Ovary (tissue), 9 donors: Measurements from ENCODE around the gene RASIP1. TPM values are rescaled to one million over a fixed set of nuclear protein-coding genes. Genes with fewer than 3 reads are reported as not detected.

Experiments used
- DNase-seq, 5 donors: peaks; one replicate each; pipeline ENCODE4 v3.0.0-alpha.2; 2019 to 2020
- H3K27ac ChIP-seq, 2 donors: fragments of 200-600 bp; one replicate each; pipeline versions ENCODE4 v1.5.1 to v1.8.0; 2019 to 2022
- H3K27me3 ChIP-seq: fragments of 200-600 bp; one replicate; pipeline ENCODE4 v1.8.0; 2022
- H3K36me3 ChIP-seq: fragments of 200-600 bp; sonication (generic); one replicate; pipeline ENCODE4 v1.5.1; 2019
- H3K4me1 ChIP-seq: one replicate; pipeline ENCODE4 v1.8.1; 2013; ENCODE audit warnings: mild to moderate bottlenecking, moderate library complexity; ENCODE audit not compliant: insufficient read depth
- H3K4me3 ChIP-seq: fragments of 200-600 bp; sonication (generic); one replicate; pipeline ENCODE4 v1.5.1; 2017
- H3K9me3 ChIP-seq, 2 donors: fragments of 200-600 bp in 1 of 2; sonication (generic) in 1 of 2; one replicate each; pipeline versions ENCODE4 v1.5.1 to v1.8.1; 2013 to 2019; ENCODE audit warnings: mild to moderate bottlenecking in 1 of 2, moderate library complexity in 1 of 2
- EP300 ChIP-seq: sonication (generic); formaldehyde crosslinking; IDR thresholded peaks from one replicate; pipeline ENCODE4 v1.6.1; 2017; ENCODE audit warnings: antibody characterized with exemption
- POLR2A ChIP-seq: fragments of 450-650 bp; IDR thresholded peaks from one replicate; pipeline ENCODE4 v1.6.1; 2017; ENCODE audit warnings: antibody characterized with exemption, mild to moderate bottlenecking, moderate library complexity
- WGBS, 3 donors: extraction: QIAGEN DNeasy Blood & Tissue Kit in 1 of 3; methylation state at CpG; one replicate each; pipeline versions ENCODE4 v1.1.5 to v1.1.7; 2013 to 2017; 5-methylcytosine and 5-hydroxymethylcytosine counted together
- intact Hi-C, 4 donors: fragments of 100-400 bp; cut with DNase I; formaldehyde crosslinking; loops; one replicate each; pipeline versions ENCODE4 v1.11.0 to v1.15.1; 2022 to 2023
- polyA plus RNA-seq, 2 donors: library from polyadenylated mRNA; stranded (reverse); fragments of 200-250 nt in 1 of 2; fragments of 350-450 nt in 1 of 2; fragmentation: Illumina TruSeq in 1 of 2; extraction: RNeasy Lipid Tissue Mini Kit (QIAGEN cat#74804) in 1 of 2; gene quantifications; one replicate each; pipeline ENCODE4 v1.2.3, GENCODE V29; 2013 to 2014
- total RNA-seq, 7 donors: library from RNA; depleted of rRNA in 2 of 7; stranded (reverse); fragments of >200 nt in 2 of 7; fragmentation: NEBNext Ultra II Directional in 3 of 7; extraction: Animal tissue kit (Norgen Biotek cat#: 25700) in 3 of 7; gene quantifications; one replicate each; pipeline versions ENCODE4 v1.1.0 to v1.2.4, GENCODE V29; 2016 to 2023
- TF ChIP-seq, protein P1 (sequence below), 3 donors: fragments of 450-650 bp in 2 of 3; fragments of 200-600 bp in 1 of 3; IDR thresholded peaks; one replicate each; pipeline versions ENCODE4 v1.5.1 to v1.8.0; 2016 to 2022; ENCODE audit warnings: antibody characterized with exemption in 3 of 3, mild to moderate bottlenecking in 1 of 3
- donor health status: DM: no; HTN: no; CAD: no; lungs with moderate emphysema.
- donor health status: DM: no; HTN: no; CAD: no.
- donor health status: Bipolar disorder and iron deficiency.
- donor health status: DM: yes; HTN: yes; CAD: no.
- donor health status: DM: no; HTN: no; CAD: no.
- donor health status: DM: yes; HTN: yes; CAD: no.

Gene RASIP1
- total and polyA plus RNA-seq, 9 donors: 4.1 to 25.9 (median 14.2) TPM

DNA sequence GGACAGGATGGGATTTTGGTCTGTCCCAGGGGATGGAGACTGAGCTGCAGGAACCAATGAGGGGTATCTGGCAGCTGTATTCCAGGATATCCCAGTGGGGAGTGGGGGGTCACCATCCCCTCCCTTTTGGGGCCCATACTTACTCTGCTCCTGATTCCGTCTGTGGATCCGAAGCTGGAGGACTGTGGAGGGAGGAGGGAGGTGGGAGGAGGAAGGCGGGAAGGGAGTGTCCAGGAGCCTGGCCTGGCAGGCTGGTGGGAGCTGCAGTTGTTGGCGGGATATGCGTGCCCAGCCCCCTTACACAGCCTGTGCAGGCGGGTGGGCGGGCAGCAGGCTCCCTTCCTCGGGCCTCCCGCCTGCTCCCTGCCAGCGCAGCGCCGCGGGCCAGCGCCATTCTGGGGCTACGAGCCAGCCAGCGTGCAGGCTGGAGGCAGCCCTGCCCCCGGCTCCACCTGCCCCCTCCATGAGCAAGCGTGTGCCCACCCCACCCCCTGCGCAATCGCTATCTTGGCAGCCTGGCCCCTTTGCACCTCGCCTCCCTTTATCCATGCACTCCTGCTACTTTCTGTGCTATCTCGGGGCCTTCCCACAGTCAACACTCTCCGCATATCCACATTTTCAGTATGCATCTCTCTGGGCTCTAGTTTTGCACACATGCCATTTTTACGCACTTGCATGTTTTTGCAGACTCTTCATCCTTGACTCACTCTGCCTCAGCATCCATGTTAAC, 23.7 kb downstream of the RASIP1 start:
- intact Hi-C loops: loop anchor here in 1 of 4 donors (10.0 kb wide), 1 partner anchor 72 kb away; the partner anchor contains the start of gene CA11
- DNase-seq: peak; percentile 69 to 87 (median 85)
- H3K27ac ChIP-seq: peak overlapping the region; percentile 3 to 79

GRCh38 chr19:48715681-48716171, 24.7 kb downstream of the RASIP1 start:
- Histone ChIP-seq H3K4me3 (peak overlapping the region; percentile 35), H3K4me1 (peaks cover 38% of the 10 kb centered on the region), H3K27ac (peak overlapping the region; percentile 26 to 79), H3K36me3 (no peaks in the 10 kb centered on the region), H3K9me3 (no peaks in the 10 kb centered on the region), H3K27me3 (no peaks in the 10 kb centered on the region)
- DNase-seq: peak; percentile 47 to 68 (median 60)
- TF ChIP-seq POLR2A (no peak), EP300 (no peak)
- TF ChIP-seq, protein P1, sequence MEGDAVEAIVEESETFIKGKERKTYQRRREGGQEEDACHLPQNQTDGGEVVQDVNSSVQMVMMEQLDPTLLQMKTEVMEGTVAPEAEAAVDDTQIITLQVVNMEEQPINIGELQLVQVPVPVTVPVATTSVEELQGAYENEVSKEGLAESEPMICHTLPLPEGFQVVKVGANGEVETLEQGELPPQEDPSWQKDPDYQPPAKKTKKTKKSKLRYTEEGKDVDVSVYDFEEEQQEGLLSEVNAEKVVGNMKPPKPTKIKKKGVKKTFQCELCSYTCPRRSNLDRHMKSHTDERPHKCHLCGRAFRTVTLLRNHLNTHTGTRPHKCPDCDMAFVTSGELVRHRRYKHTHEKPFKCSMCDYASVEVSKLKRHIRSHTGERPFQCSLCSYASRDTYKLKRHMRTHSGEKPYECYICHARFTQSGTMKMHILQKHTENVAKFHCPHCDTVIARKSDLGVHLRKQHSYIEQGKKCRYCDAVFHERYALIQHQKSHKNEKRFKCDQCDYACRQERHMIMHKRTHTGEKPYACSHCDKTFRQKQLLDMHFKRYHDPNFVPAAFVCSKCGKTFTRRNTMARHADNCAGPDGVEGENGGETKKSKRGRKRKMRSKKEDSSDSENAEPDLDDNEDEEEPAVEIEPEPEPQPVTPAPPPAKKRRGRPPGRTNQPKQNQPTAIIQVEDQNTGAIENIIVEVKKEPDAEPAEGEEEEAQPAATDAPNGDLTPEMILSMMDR (IDR thresholded peaks at IDR 0.05): no peak
- WGBS, 3 donors: 23 to 31% (median 25%) methylated on average over 19 of the region's 19 CpGs
- intact Hi-C loops: loop anchor here in 1 of 4 donors (10.0 kb wide), 1 partner anchor 71 kb away; the partner anchor contains the start of gene CA11

More for the DNA sequence above, 23.7 kb downstream of the RASIP1 start:
- peak overlapping the region; percentile 19 for H3K4me3 ChIP-seq
- H3K9me3 ChIP-seq: no peaks in the 10 kb centered on the region
- TF ChIP-seq, protein P1 (IDR thresholded peaks at IDR 0.05): no peak
- TF ChIP-seq EP300 (no peak), POLR2A (no peak)
- no peaks in the 10 kb centered on the region for H3K36me3 ChIP-seq
- H3K4me1 ChIP-seq: peaks cover 41% of the 10 kb centered on the region
- no peaks in the 10 kb centered on the region for H3K27me3 ChIP-seq
- WGBS, 3 donors: 2 to 5% (median 3%) methylated on average over 24 of the region's 24 CpGs

GRCh38 chr19:48714759-48715675, 25.4 kb downstream of the RASIP1 start:
- Histone ChIP-seq H3K4me1 (peaks cover 35% of the 10 kb centered on the region), H3K27me3 (no peaks in the 10 kb centered on the region), H3K9me3 (no peaks in the 10 kb centered on the region), H3K27ac (peak overlapping the region; percentile 26 to 79), H3K36me3 (no peaks in the 10 kb centered on the region), H3K4me3 (peak overlapping the region; percentile 35)
- intact Hi-C loops: loop anchor here in 2 of 4 donors (5.0 to 10.0 kb wide), 2 partner anchors 38 to 70 kb away; partner anchors contain the start of gene CA11 (in 1 of the 2)
- DNase-seq: peak; percentile 48 to 70 (median 58)
- 29 to 37% (median 35%) methylated on average over 26 of the region's 26 CpGs for WGBS, 3 donors
- TF ChIP-seq EP300 (no peak), POLR2A (no peak)
- TF ChIP-seq, protein P1 (IDR thresholded peaks at IDR 0.05): no peak
